T-cell (primary cell): ENCODE results near the gene RBM28. TPM values are rescaled to one million over a fixed set of nuclear protein-coding genes. Genes with fewer than 3 reads are reported as not detected.
A peak's percentile ranks its signal among the peaks of the same experiment; 100 is the strongest.

Source experiments
- ATAC-seq, 4 experiments: fragments of 200-7000 bp in 3 of 4; fragments of 150-1000 bp in 1 of 4; cut with Tn5 transposase; replicated peaks in 1 of 4; 1 replicate in 3 of 4; 2 replicates in 1 of 4; pipeline ENCODE4 v1.10.0; 2021; ENCODE audit warnings: moderate library complexity in 3 of 4, mild to moderate bottlenecking in 2 of 4, moderate number of reproducible peaks in 1 of 4
- CTCF ChIA-PET, 2 donors: fragments of 300-600 bp; sonication (Branson Sonifier 250); formaldehyde crosslinking; loops; one replicate each; lab custom pipeline; 2022; ENCODE audit warnings: antibody characterized with exemption in 2 of 2; lab: Charles Lee
- POLR2A ChIA-PET, 2 donors: fragments of 300-600 bp; sonication (Branson Sonifier 250); formaldehyde crosslinking; loops; one replicate each; lab custom pipeline; 2022; ENCODE audit warnings: antibody characterized with exemption in 2 of 2; lab: Charles Lee
- DNase-seq, 35 experiments: peaks; one replicate each; pipeline versions ENCODE4 v3.0.0 to v3.0.0-alpha.2; 2013 to 2023
- H3K27ac ChIP-seq: one replicate; pipeline ENCODE4 v1.5.1; 2013; ENCODE audit warnings: low read length
- H3K27me3 ChIP-seq, 2 experiments: replicated peaks in 1 of 2; 1 replicate in 1 of 2; 2 replicates in 1 of 2; pipeline versions ENCODE4 v1.6.1 to v1.7.0; 2013; ENCODE audit warnings: low read length in 1 of 2, mixed read lengths in 1 of 2; ENCODE audit not compliant: control insufficient read depth in 2 of 2, insufficient read depth in 2 of 2; ENCODE audit errors: extremely low read depth in 1 of 2
- H3K36me3 ChIP-seq, 2 donors: 1 replicate in 1 of 2; 2 replicates in 1 of 2; pipeline versions ENCODE4 v1.6.1 to v1.7.0; 2013; ENCODE audit warnings: low read length in 1 of 2; ENCODE audit not compliant: control insufficient read depth in 2 of 2, insufficient read depth in 1 of 2; ENCODE audit errors: extremely low read depth in 1 of 2
- H3K4me1 ChIP-seq, 2 experiments: 1 replicate in 1 of 2; 2 replicates in 1 of 2; pipeline versions ENCODE4 v1.6.1 to v1.7.0; 2013; ENCODE audit warnings: low read length in 2 of 2, mixed read lengths in 1 of 2; ENCODE audit not compliant: insufficient read depth in 2 of 2, control insufficient read depth in 1 of 2; ENCODE audit errors: extremely low read depth in 1 of 2
- H3K4me3 ChIP-seq, 2 donors: 1 replicate in 1 of 2; 2 replicates in 1 of 2; pipeline versions ENCODE4 v1.5.1 to v1.7.0; 2013; ENCODE audit warnings: mild to moderate bottlenecking in 2 of 2, low read length in 1 of 2, moderate library complexity in 1 of 2; ENCODE audit not compliant: control insufficient read depth in 1 of 2; ENCODE audit errors: extremely low read depth in 1 of 2
- H3K9me3 ChIP-seq: 2 replicates; pipeline ENCODE4 v1.7.0; 2013
- H3K27ac Mint-ChIP-seq, 2 donors: one replicate each; pipeline ENCODE4 v1.8.0; 2020 to 2021; ENCODE audit warnings: mild to moderate bottlenecking in 2 of 2, mixed read lengths in 2 of 2
- H3K27me3 Mint-ChIP-seq, 2 donors: one replicate each; pipeline ENCODE4 v1.8.0; 2021 to 2022; ENCODE audit warnings: mixed read lengths in 2 of 2
- H3K36me3 Mint-ChIP-seq: one replicate; pipeline ENCODE4 v1.8.0; 2021; ENCODE audit warnings: mixed read lengths
- H3K4me1 Mint-ChIP-seq, 3 donors: one replicate each; pipeline ENCODE4 v1.8.0; 2020 to 2022; ENCODE audit warnings: mixed read lengths in 3 of 3, mild to moderate bottlenecking in 1 of 3
- H3K4me3 Mint-ChIP-seq, 3 donors: one replicate each; pipeline ENCODE4 v1.8.0; 2020 to 2022; ENCODE audit warnings: mild to moderate bottlenecking in 3 of 3, mixed read lengths in 3 of 3, moderate library complexity in 3 of 3
- H3K9me3 Mint-ChIP-seq, 3 donors: one replicate each; pipeline ENCODE4 v1.8.0; 2020 to 2022; ENCODE audit warnings: mixed read lengths in 3 of 3
- WGBS: methylation state at CpG from one replicate; pipeline ENCODE4 v1.1.5; 2013; ENCODE audit warnings: missing lambda C conversion rate; ENCODE audit not compliant: insufficient coverage; 5-methylcytosine and 5-hydroxymethylcytosine counted together
- total RNA-seq, 35 experiments: library from RNA in 6 of 35; stranded (reverse) in 6 of 35; fragments of 120-200 nt in 1 of 35; gene quantifications; one replicate each; pipeline versions ENCODE4 v1.2.1 to v1.2.4 and lab custom pipeline; 2013 to 2026

The RBM28 gene
- total RNA-seq, 5 donors from 2014 or later (not counting 1 experiment from before 2014, with no cell fraction given) = 27.3 to 54.3 (median 41.9) TPM

GRCh38 chr7:128347647-128348097 is 4.0 kb upstream of the RBM28 start:
- Histone ChIP-seq H3K27ac (no peak overlapping the region), H3K36me3 (no peaks in the 10 kb centered on the region), H3K4me1 (peaks cover 7 to 16% of the 10 kb centered on the region in 2 experiments), H3K27me3 (peaks cover 0 to 25% of the 10 kb centered on the region in 2 experiments), H3K9me3 (no peaks in the 10 kb centered on the region), H3K4me3 (no peak overlapping the region)
- no peak for ATAC-seq
- ChIA-PET POLR2A (interaction anchor here (0.5 to 0.6 kb wide), 2 partner anchors 21 to 471 kb away, joined by 3 read pairs; no protein-coding TSS in a partner anchor), CTCF (interaction anchor here (0.5 to 2.5 kb wide), 20 partner anchors 15 to 1475 kb away, joined by 3 to 47 read pairs (median 5); no protein-coding TSS in a partner anchor)
- WGBS = 7% methylated on average over 2 of the region's 2 CpGs
- DNase-seq = peak in 18 of 35 experiments; percentile 14 to 64 (median 30)
- Mint-ChIP-seq H3K4me3 (no peak overlapping the region), H3K27ac (no peak overlapping the region), H3K36me3 (no peaks in the 10 kb centered on the region), H3K9me3 (no peaks in the 10 kb centered on the region), H3K4me1 (peaks cover 6 to 15% (median 11%) of the 10 kb centered on the region in 3 donors), H3K27me3 (peaks cover 20 to 26% of the 10 kb centered on the region in 2 donors)

GRCh38 chr7:128344431-128344774 is 695 bp upstream of the RBM28 start:
- 100% methylated on average over 1 of the region's 5 CpGs for WGBS
- CTCF ChIA-PET = interaction anchor here (0.6 to 1.7 kb wide), 10 partner anchors 15 to 636 kb away, joined by 3 to 11 read pairs (median 4); no protein-coding TSS in a partner anchor
- no peak for ATAC-seq

GRCh38 chr7:128341733-128342132 is 2.0 kb downstream of the RBM28 start:
- Histone ChIP-seq H3K27me3 (no peaks in the 10 kb centered on the region), H3K36me3 (peaks cover 0 to 28% of the 10 kb centered on the region in 2 donors), H3K27ac (no peak overlapping the region), H3K4me1 (peaks cover 13 to 17% of the 10 kb centered on the region in 2 experiments), H3K9me3 (no peaks in the 10 kb centered on the region), H3K4me3 (no peak overlapping the region)
- DNase-seq (no peak), ATAC-seq (no peak)
- POLR2A ChIA-PET = no interaction called here
- CTCF ChIA-PET = interaction anchor here (0.7 to 0.9 kb wide), 2 partner anchors 59 to 759 kb away, joined by 3 read pairs; no protein-coding TSS in a partner anchor
- H3K9me3 Mint-ChIP-seq = no peaks in the 10 kb centered on the region
- H3K36me3 Mint-ChIP-seq = peaks cover 31% of the 10 kb centered on the region
- H3K27ac Mint-ChIP-seq = no peak overlapping the region
- H3K27me3 Mint-ChIP-seq = no peaks in the 10 kb centered on the region
- WGBS = 100% methylated on average over 1 of the region's 6 CpGs
- peaks cover 22 to 32% (median 30%) of the 10 kb centered on the region in 3 donors for H3K4me1 Mint-ChIP-seq
- peak overlapping the region; percentile 92 to 95 (median 94) for H3K4me3 Mint-ChIP-seq

More at GRCh38 chr7:128344431-128344774, 695 bp upstream of the RBM28 start:
- peaks cover 22 to 32% (median 30%) of the 10 kb centered on the region in 3 donors for H3K4me1 Mint-ChIP-seq
- no peak overlapping the region for H3K4me3 ChIP-seq
- H3K9me3 Mint-ChIP-seq = no peaks in the 10 kb centered on the region
- peaks cover 0 to 4% of the 10 kb centered on the region in 2 donors for H3K36me3 ChIP-seq
- peak overlapping the region in 2 of 3 donors; percentile 63 to 92 for H3K4me3 Mint-ChIP-seq
- POLR2A ChIA-PET = interaction anchor here in 1 of 2 donors (0.6 kb wide), 1 partner anchor 1711 kb away, joined by 6 read pairs; no protein-coding TSS in a partner anchor
- H3K27me3 ChIP-seq = peaks cover 0 to 5% of the 10 kb centered on the region in 2 experiments
- DNase-seq = no peak
- H3K27ac Mint-ChIP-seq = peak overlapping the region in 1 of 2 donors; percentile 48
- peaks cover 13 to 17% of the 10 kb centered on the region in 2 experiments for H3K4me1 ChIP-seq
- H3K27ac ChIP-seq = no peak overlapping the region
- peaks cover 9 to 12% of the 10 kb centered on the region in 2 donors for H3K27me3 Mint-ChIP-seq
- peaks cover 8% of the 10 kb centered on the region for H3K36me3 Mint-ChIP-seq
- H3K9me3 ChIP-seq = no peaks in the 10 kb centered on the region

- Mint-ChIP-seq H3K36me3 (peaks cover 70% of the 10 kb centered on the region), H3K4me3 (no peak overlapping the region), H3K27me3 (no peaks in the 10 kb centered on the region), H3K9me3 (no peaks in the 10 kb centered on the region), H3K27ac (no peak overlapping the region), H3K4me1 (peaks cover under 1 to 4% (median 2%) of the 10 kb centered on the region in 3 donors)
- no peak overlapping the region for H3K27ac ChIP-seq
- CTCF ChIA-PET = no interaction called here
- ATAC-seq (no peak), DNase-seq (no peak)
- no peak overlapping the region for H3K4me3 ChIP-seq
- H3K9me3 ChIP-seq = no peaks in the 10 kb centered on the region
- whole genome bisulfite sequencing = 100% methylated on average over 1 of the region's 3 CpGs
- no peaks in the 10 kb centered on the region for H3K27me3 ChIP-seq
- no peaks in the 10 kb centered on the region for H3K4me1 ChIP-seq
- POLR2A ChIA-PET = no interaction called here
- H3K36me3 ChIP-seq = peaks cover 10 to 76% of the 10 kb centered on the region in 2 donors
Measured at GRCh38 chr7:128335730-128336129, 8.0 kb downstream of the RBM28 start.

GRCh38 chr7:128324368-128324680 is 19.4 kb downstream of the RBM28 start:
- H3K27ac Mint-ChIP-seq = peak overlapping the region in 1 of 2 donors; percentile 34
- H3K36me3 Mint-ChIP-seq = peaks cover 68% of the 10 kb centered on the region
- no peaks in the 10 kb centered on the region for H3K9me3 Mint-ChIP-seq
- POLR2A ChIA-PET = no interaction called here
- H3K4me1 ChIP-seq = peaks cover 3 to 23% of the 10 kb centered on the region in 2 experiments
- H3K4me3 Mint-ChIP-seq = no peak overlapping the region
- no peak overlapping the region for H3K4me3 ChIP-seq
- H3K4me1 Mint-ChIP-seq = peaks cover 25 to 30% (median 29%) of the 10 kb centered on the region in 3 donors
- H3K36me3 ChIP-seq = peaks cover 1 to 53% of the 10 kb centered on the region in 2 donors
- ATAC-seq (no peak), DNase-seq (no peak)
- 100% methylated on average over 7 of the region's 9 CpGs for WGBS
- H3K27me3 ChIP-seq = no peaks in the 10 kb centered on the region
- no peaks in the 10 kb centered on the region for H3K9me3 ChIP-seq
- CTCF ChIA-PET = no interaction called here
- no peak overlapping the region for H3K27ac ChIP-seq
- H3K27me3 Mint-ChIP-seq = no peaks in the 10 kb centered on the region

- no peaks in the 10 kb centered on the region for H3K9me3 Mint-ChIP-seq
- POLR2A ChIA-PET = no interaction called here
- no peak overlapping the region for H3K4me3 Mint-ChIP-seq
- peaks cover 0 to 54% of the 10 kb centered on the region in 2 donors for H3K36me3 ChIP-seq
- no peaks in the 10 kb centered on the region for H3K27me3 ChIP-seq
- H3K9me3 ChIP-seq = no peaks in the 10 kb centered on the region
- no peak for DNase-seq
- CTCF ChIA-PET = no interaction called here
- H3K4me1 ChIP-seq = peaks cover 3 to 23% of the 10 kb centered on the region in 2 experiments
- H3K27me3 Mint-ChIP-seq = no peaks in the 10 kb centered on the region
- H3K27ac ChIP-seq = no peak overlapping the region
- no peak for ATAC-seq
- H3K36me3 Mint-ChIP-seq = peaks cover 74% of the 10 kb centered on the region
- peak overlapping the region in 1 of 2 donors; percentile 34 for H3K27ac Mint-ChIP-seq
- no peak overlapping the region for H3K4me3 ChIP-seq
- WGBS = 100% methylated on average over 3 of the region's 10 CpGs
- H3K4me1 Mint-ChIP-seq = peaks cover 26 to 35% (median 34%) of the 10 kb centered on the region in 3 donors
Measured at GRCh38 chr7:128323459-128324367, 20.0 kb downstream of the RBM28 start.
